NCI-H1694 treated with DMSO at 0.1 percent for 48 hours (cell line): ENCODE measurements around the gene HNF1A.
"Not testable (repeated sequence)": the region's sequence is repeated elsewhere in the genome, so short reads cannot be mapped to it uniquely, and the experiment has no call there.

Experiments
- DNase-seq: peaks from one replicate; lab custom pipeline; 2025; lab: John Stamatoyannopoulos, UW

The HNF1A gene

GRCh38 chr12:120978296-120979219 is at the start of gene HNF1A:
Gene HNF1A, plus strand, starts transcription at chr12:120978543. Its CDS starts 226 bp downstream, at chr12:120978769.
- no peak for DNase-seq

- no peak for DNase-seq
Measured at GRCh38 chr12:120928864-120929652, 49.3 kb upstream of the HNF1A start.

GRCh38 chr12:120930032-120930431 is 48.3 kb upstream of the HNF1A start:
- no peak for DNase-seq

GRCh38 chr12:120932058-120932457 is 46.3 kb upstream of the HNF1A start:
- no peak for DNase-seq

GRCh38 chr12:120932956-120933526 is 45.3 kb upstream of the HNF1A start:
- no peak for DNase-seq

GRCh38 chr12:120933786-120934185 is 44.6 kb upstream of the HNF1A start:
- no peak for DNase-seq

- no peak for DNase-seq
Measured at GRCh38 chr12:120936197-120936596, 42.1 kb upstream of the HNF1A start.

GRCh38 chr12:120938496-120938895 is 39.8 kb upstream of the HNF1A start:
- no peak for DNase-seq

GRCh38 chr12:120939523-120939922 is 38.8 kb upstream of the HNF1A start:
- DNase-seq = no peak

- DNase-seq = no peak
Measured at GRCh38 chr12:120940006-120940405, 38.3 kb upstream of the HNF1A start.

- no peak for DNase-seq
Measured at GRCh38 chr12:120940799-120941198, 37.5 kb upstream of the HNF1A start.

GRCh38 chr12:120941412-120941811 is 36.9 kb upstream of the HNF1A start:
- DNase-seq = no peak

GRCh38 chr12:120941846-120942405 is 36.4 kb upstream of the HNF1A start:
- no peak for DNase-seq

GRCh38 chr12:120943482-120943881 is 34.9 kb upstream of the HNF1A start:
- DNase-seq = no peak

GRCh38 chr12:120944645-120945217 is 33.6 kb upstream of the HNF1A start:
- DNase-seq = peak; percentile 14

GRCh38 chr12:120945516-120945915 is 32.8 kb upstream of the HNF1A start:
- DNase-seq = not testable (repeated sequence)

- not testable (repeated sequence) for DNase-seq
Measured at GRCh38 chr12:120950260-120950799, 28.0 kb upstream of the HNF1A start.

GRCh38 chr12:120950807-120951206 is 27.5 kb upstream of the HNF1A start:
- no peak for DNase-seq

- no peak for DNase-seq
Measured at GRCh38 chr12:120955232-120955631, 23.1 kb upstream of the HNF1A start.

- DNase-seq = no peak
Measured at GRCh38 chr12:120956579-120957300, 21.6 kb upstream of the HNF1A start.
